ENCODE data around the gene LLGL2.

DNA sequence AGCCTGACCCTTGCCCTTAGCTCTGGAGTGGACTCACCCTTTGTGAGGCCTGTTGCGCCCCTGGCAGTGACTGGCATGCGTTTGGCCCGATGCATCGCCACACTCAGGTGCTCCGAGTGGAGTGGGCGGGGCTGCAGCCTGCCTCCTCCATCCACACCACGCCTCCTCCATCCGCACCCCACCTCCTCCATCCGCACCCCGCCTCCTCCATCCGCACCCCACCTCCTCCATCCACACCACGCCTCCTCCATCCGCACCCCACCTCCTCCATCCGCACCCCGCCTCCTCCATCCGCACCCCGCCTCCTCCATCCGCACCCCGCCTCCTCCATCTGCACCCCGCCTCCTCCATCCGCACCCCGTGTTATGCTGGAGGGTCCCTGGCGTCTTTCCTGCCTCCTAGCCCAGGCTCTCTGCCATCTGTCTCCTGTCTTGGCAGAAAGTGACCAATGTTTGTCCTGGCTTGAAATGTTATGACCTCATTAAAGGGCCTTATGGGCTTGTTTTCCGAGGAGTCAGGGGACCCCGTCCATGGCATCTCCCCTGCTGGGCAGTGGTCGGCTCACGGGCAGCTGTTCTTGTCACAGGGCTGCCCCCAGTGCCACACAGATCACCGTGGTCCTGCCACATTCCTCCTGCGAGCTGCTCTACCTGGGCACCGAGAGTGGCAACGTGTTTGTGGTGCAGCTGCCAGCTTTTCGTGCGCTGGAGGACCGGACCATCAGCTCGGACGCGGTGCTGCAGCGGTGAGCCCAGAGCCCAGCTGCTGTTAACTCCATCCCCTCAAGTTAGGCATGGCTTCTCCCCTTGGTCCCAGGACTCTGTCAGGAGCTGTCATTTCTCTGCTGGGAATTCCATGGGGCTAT lies 33.4 kb downstream of the LLGL2 start:
- TF ChIP-seq, protein P1, sequence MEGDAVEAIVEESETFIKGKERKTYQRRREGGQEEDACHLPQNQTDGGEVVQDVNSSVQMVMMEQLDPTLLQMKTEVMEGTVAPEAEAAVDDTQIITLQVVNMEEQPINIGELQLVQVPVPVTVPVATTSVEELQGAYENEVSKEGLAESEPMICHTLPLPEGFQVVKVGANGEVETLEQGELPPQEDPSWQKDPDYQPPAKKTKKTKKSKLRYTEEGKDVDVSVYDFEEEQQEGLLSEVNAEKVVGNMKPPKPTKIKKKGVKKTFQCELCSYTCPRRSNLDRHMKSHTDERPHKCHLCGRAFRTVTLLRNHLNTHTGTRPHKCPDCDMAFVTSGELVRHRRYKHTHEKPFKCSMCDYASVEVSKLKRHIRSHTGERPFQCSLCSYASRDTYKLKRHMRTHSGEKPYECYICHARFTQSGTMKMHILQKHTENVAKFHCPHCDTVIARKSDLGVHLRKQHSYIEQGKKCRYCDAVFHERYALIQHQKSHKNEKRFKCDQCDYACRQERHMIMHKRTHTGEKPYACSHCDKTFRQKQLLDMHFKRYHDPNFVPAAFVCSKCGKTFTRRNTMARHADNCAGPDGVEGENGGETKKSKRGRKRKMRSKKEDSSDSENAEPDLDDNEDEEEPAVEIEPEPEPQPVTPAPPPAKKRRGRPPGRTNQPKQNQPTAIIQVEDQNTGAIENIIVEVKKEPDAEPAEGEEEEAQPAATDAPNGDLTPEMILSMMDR (IDR thresholded peaks at IDR 0.05) = no peak
- no peak for TF ChIP-seq EZH2phosphoT487 (IDR thresholded peaks at IDR 0.05)

Data from neural progenitor cell (in vitro differentiated cells).